Neural progenitor cell (in vitro differentiated cells): ENCODE data around the gene FBN2.

Experiments
- CTCF ChIP-seq: fragments of 200-600 bp; sonication (generic); IDR thresholded peaks from 2 replicates; pipeline ENCODE4 v1.5.1; 2017; ENCODE audit warnings: antibody characterized with exemption, mild to moderate bottlenecking
- EZH2 ChIP-seq: fragments of 200-600 bp; sonication (generic); IDR thresholded peaks from 2 replicates; pipeline ENCODE4 v1.6.1; 2017; ENCODE audit warnings: antibody characterized with exemption, mild to moderate bottlenecking, moderate library complexity

DNA sequence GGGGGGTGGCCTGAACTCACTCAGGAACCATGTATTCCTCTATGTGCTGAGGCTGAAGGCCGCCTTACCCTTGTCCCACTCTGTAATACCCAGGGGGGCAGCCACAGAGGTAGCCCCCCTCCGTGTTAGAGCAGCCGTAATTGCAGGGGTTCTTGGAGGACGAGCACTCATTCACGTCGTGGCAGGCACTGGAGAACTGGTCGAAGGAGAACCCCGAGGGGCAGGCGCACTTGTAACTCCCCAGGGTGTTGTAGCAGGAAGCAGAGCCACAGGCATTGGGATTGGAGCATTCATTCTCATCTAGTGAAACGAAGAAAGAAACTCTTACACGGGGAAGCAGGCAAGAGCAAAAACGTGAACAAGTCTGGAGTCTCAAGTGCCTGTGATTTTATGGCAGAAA, 274.7 kb downstream of the FBN2 start:
- TF ChIP-seq CTCF (no peak), EZH2 (no peak)
